ENCODE data around the gene USP53.

DNA sequence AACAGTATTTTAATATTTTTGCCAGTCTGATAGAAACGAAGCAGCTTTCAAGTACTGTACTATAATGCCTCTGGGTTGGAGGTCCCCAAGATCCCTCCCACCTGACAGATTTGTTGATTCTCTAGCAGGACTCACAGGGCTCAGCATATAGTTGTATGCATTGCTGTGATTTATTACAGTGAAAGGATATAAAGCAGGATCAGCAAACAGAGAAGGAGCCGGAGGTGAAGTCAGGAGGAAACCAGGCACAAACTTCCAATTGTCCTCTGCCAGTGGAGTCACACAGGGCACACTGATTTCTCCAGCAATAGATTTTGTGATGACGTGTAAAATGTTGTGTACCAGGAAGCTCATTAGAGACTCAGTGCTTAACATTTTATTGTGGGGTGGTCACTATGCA lies 19.0 kb downstream of the USP53 start:
- TF ChIP-seq EZH2phosphoT487 (IDR thresholded peaks at IDR 0.05; ENCODE audit: unreplicated experiment) (no peak), POLR2AphosphoS5 (IDR thresholded peaks at IDR 0.05; ENCODE audit: low read depth) (no peak), EZH2 (IDR thresholded peaks at IDR 0.05; ENCODE audit: low read depth, unreplicated experiment) (no peak), ZNF114 (CRISPR knock-in tag; IDR thresholded peaks at IDR 0.05) (no peak), JUNB (IDR thresholded peaks at IDR 0.05; ENCODE audit: unreplicated experiment) (no peak), CREB1 (CRISPR knock-in tag; IDR thresholded peaks at IDR 0.05; ENCODE audit: low read depth) (no peak), NANOG (IDR thresholded peaks at IDR 0.05; ENCODE audit: borderline replicate concordance) (no peak), STAT1 (IDR thresholded peaks at IDR 0.05; ENCODE audit: unreplicated experiment) (no peak), ZNF331 (CRISPR knock-in tag; IDR thresholded peaks at IDR 0.05; ENCODE audit: low read depth) (no peak)
- TF ChIP-seq, protein P1, sequence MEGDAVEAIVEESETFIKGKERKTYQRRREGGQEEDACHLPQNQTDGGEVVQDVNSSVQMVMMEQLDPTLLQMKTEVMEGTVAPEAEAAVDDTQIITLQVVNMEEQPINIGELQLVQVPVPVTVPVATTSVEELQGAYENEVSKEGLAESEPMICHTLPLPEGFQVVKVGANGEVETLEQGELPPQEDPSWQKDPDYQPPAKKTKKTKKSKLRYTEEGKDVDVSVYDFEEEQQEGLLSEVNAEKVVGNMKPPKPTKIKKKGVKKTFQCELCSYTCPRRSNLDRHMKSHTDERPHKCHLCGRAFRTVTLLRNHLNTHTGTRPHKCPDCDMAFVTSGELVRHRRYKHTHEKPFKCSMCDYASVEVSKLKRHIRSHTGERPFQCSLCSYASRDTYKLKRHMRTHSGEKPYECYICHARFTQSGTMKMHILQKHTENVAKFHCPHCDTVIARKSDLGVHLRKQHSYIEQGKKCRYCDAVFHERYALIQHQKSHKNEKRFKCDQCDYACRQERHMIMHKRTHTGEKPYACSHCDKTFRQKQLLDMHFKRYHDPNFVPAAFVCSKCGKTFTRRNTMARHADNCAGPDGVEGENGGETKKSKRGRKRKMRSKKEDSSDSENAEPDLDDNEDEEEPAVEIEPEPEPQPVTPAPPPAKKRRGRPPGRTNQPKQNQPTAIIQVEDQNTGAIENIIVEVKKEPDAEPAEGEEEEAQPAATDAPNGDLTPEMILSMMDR (conservative IDR thresholded peaks at IDR 0.05; ENCODE audit: low read depth in 2 of 2), result no peak
- TF ChIP-seq, protein P2, sequence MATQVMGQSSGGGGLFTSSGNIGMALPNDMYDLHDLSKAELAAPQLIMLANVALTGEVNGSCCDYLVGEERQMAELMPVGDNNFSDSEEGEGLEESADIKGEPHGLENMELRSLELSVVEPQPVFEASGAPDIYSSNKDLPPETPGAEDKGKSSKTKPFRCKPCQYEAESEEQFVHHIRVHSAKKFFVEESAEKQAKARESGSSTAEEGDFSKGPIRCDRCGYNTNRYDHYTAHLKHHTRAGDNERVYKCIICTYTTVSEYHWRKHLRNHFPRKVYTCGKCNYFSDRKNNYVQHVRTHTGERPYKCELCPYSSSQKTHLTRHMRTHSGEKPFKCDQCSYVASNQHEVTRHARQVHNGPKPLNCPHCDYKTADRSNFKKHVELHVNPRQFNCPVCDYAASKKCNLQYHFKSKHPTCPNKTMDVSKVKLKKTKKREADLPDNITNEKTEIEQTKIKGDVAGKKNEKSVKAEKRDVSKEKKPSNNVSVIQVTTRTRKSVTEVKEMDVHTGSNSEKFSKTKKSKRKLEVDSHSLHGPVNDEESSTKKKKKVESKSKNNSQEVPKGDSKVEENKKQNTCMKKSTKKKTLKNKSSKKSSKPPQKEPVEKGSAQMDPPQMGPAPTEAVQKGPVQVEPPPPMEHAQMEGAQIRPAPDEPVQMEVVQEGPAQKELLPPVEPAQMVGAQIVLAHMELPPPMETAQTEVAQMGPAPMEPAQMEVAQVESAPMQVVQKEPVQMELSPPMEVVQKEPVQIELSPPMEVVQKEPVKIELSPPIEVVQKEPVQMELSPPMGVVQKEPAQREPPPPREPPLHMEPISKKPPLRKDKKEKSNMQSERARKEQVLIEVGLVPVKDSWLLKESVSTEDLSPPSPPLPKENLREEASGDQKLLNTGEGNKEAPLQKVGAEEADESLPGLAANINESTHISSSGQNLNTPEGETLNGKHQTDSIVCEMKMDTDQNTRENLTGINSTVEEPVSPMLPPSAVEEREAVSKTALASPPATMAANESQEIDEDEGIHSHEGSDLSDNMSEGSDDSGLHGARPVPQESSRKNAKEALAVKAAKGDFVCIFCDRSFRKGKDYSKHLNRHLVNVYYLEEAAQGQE (IDR thresholded peaks at IDR 0.05; ENCODE audit: unreplicated experiment), result no peak
- TF ChIP-seq, protein P3, sequence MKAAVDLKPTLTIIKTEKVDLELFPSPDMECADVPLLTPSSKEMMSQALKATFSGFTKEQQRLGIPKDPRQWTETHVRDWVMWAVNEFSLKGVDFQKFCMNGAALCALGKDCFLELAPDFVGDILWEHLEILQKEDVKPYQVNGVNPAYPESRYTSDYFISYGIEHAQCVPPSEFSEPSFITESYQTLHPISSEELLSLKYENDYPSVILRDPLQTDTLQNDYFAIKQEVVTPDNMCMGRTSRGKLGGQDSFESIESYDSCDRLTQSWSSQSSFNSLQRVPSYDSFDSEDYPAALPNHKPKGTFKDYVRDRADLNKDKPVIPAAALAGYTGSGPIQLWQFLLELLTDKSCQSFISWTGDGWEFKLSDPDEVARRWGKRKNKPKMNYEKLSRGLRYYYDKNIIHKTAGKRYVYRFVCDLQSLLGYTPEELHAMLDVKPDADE (IDR thresholded peaks at IDR 0.05), result no peak

All from GM23338 (cell line).